K562 (cell line): ENCODE data around the gene ASIP. TPM values are rescaled to one million over a fixed set of nuclear protein-coding genes. Genes with fewer than 3 reads are reported as not detected.

ENCODE experiments used
- ATAC-seq: fragments of 200-7000 bp; cut with Tn5 transposase; 3 replicates; pipeline ENCODE4 v1.9.1; 2020; ENCODE audit warnings: moderate library complexity
- BruUV-seq: library from RNA; stranded (reverse); fragments of 400-500 nt; replicated peaks from 2 replicates; lab custom pipeline; 2021; lab: Mats Ljungman, UMichigan
- CTCF ChIA-PET: fragments of 300-600 bp; formaldehyde crosslinking; extraction: SDS; loops from one replicate; lab custom pipeline; 2021; ENCODE audit warnings: low intra/inter-chr PET ratio; lab: Yijun Ruan, JAX
- POLR2A ChIA-PET: fragments of 300-600, 350-650 bp; sonication (Branson Sonifier 250); formaldehyde crosslinking; extraction: SDS; loops from one replicate; lab custom pipeline; 2021; ENCODE audit warnings: antibody characterized with exemption, inconsistent platforms; lab: Yijun Ruan, JAX
- DNase-seq, 4 experiments: peaks; one replicate each; pipeline versions ENCODE4 v3.0.0 to v3.0.0-alpha.2; 2011 to 2018; ENCODE audit warnings: low spot score in 3 of 4, mixed read lengths in 3 of 4; ENCODE audit errors: extremely low read depth in 1 of 4
- FAIRE-seq: peaks from 2 replicates; lab custom pipeline; 2011; peaks lifted over from hg19 to GRCh38; lab: Jason Lieb, UNC
- H2AFZ ChIP-seq: 2 replicates; pipeline ENCODE4 v1.6.0; 2011; ENCODE audit warnings: low read depth, low read length, control low read depth, inconsistent platforms
- H3K27ac ChIP-seq: fragments of 200-600 bp; 3 replicates; pipeline ENCODE4 v1.8.0; 2011; ENCODE audit warnings: low read depth, mild to moderate bottlenecking, control low read depth, inconsistent platforms, low read length, moderate library complexity, mixed read lengths; ENCODE audit errors: extremely low read depth
- H3K27me3 ChIP-seq, 2 experiments: fragments of 300-600 bp in 1 of 2; 2 replicates in 1 of 2; 3 replicates in 1 of 2; pipeline versions ENCODE4 v1.6.0 to v1.8.0; 2011; ENCODE audit warnings: inconsistent platforms in 2 of 2, low read length in 2 of 2, mild to moderate bottlenecking in 1 of 2, mixed read lengths in 1 of 2, moderate library complexity in 1 of 2; ENCODE audit not compliant: control insufficient read depth in 2 of 2, insufficient read depth in 2 of 2
- H3K36me3 ChIP-seq: fragments of 300-600 bp; 3 replicates; pipeline ENCODE4 v1.8.0; 2011; ENCODE audit warnings: mild to moderate bottlenecking, low read length, inconsistent platforms; ENCODE audit not compliant: control insufficient read depth, insufficient read depth
- H3K4me1 ChIP-seq, 2 experiments: fragments of 200-600 bp in 1 of 2; replicated peaks in 1 of 2; 2 replicates in 1 of 2; 3 replicates in 1 of 2; pipeline versions ENCODE4 v1.5.1 to v1.8.0; 2011; ENCODE audit warnings: inconsistent platforms in 2 of 2, low read length in 2 of 2, mild to moderate bottlenecking in 1 of 2, mixed read lengths in 1 of 2, moderate library complexity in 1 of 2; ENCODE audit not compliant: control insufficient read depth in 2 of 2, insufficient read depth in 2 of 2
- H3K4me2 ChIP-seq: 2 replicates; pipeline ENCODE4 v1.6.1; 2011; ENCODE audit warnings: low read length, control low read depth, inconsistent platforms, mixed read lengths; ENCODE audit not compliant: insufficient read depth
- H3K4me3 ChIP-seq: fragments of 200-600 bp; sonication (generic), shearing (Covaris generic); 2 replicates; pipeline ENCODE4 v1.5.1; 2016; ENCODE audit warnings: control low read depth, inconsistent platforms
- H3K79me2 ChIP-seq: fragments of 200-600 bp; 3 replicates; pipeline ENCODE4 v1.8.0; 2011; ENCODE audit warnings: low read length, inconsistent platforms; ENCODE audit not compliant: control insufficient read depth, insufficient read depth
- H3K9ac ChIP-seq, 2 experiments: 2 replicates each; pipeline versions ENCODE4 v1.6.0 to v1.6.1; 2011; ENCODE audit warnings: low read depth in 2 of 2, low read length in 2 of 2, control low read depth in 1 of 2, inconsistent platforms in 1 of 2, mild to moderate bottlenecking in 1 of 2, mixed read lengths in 1 of 2; ENCODE audit not compliant: insufficient read depth in 1 of 2
- H3K9me1 ChIP-seq: one replicate; pipeline ENCODE4 v1.6.0; 2011; ENCODE audit warnings: inconsistent platforms, mild to moderate bottlenecking, low read length, moderate library complexity; ENCODE audit not compliant: control insufficient read depth, insufficient read depth
- H3K9me3 ChIP-seq: replicated peaks from 2 replicates; pipeline ENCODE4 v1.5.1; 2011; ENCODE audit warnings: low read depth, low read length, inconsistent platforms; ENCODE audit not compliant: control insufficient read depth, insufficient read depth
- H4K20me1 ChIP-seq: replicated peaks from 2 replicates; pipeline ENCODE4 v1.6.1; 2011; ENCODE audit warnings: low read length, inconsistent platforms, mixed read lengths; ENCODE audit not compliant: control insufficient read depth, insufficient read depth
- C11orf30 ChIP-seq: fragments of 450-650 bp; IDR thresholded peaks from 2 replicates; pipeline ENCODE4 v1.6.1; 2016; ENCODE audit warnings: low read depth, mild to moderate bottlenecking
- MAFF ChIP-seq: IDR thresholded peaks from 2 replicates; pipeline ENCODE4 v1.6.1; 2012; ENCODE audit warnings: low read length, improper control_type of control experiment
- MAFG ChIP-seq: fragments of 450-650 bp; conservative IDR thresholded peaks from 2 replicates; pipeline ENCODE4 v1.6.1; 2016; ENCODE audit warnings: missing genetic modification characterization, missing compliant biosample characterization
- MAFK ChIP-seq: IDR thresholded peaks from 2 replicates; pipeline ENCODE4 v1.6.1; 2011; ENCODE audit warnings: low read length, improper control_type of control experiment
- PTTG1 ChIP-seq: fragments of 450-650 bp; IDR thresholded peaks from 2 replicates; pipeline ENCODE4 v1.6.1; 2016; ENCODE audit warnings: low read depth, mild to moderate bottlenecking, missing genetic modification characterization, missing compliant biosample characterization
- WHSC1 ChIP-seq: IDR thresholded peaks from one replicate; pipeline ENCODE4 v1.6.1; 2012; ENCODE audit warnings: low read length, control low read depth, inconsistent platforms
- ZFX ChIP-seq: sonication (generic); formaldehyde crosslinking; IDR thresholded peaks from 2 replicates; pipeline ENCODE4 v1.8.0; 2022; ENCODE audit warnings: mild to moderate bottlenecking, missing genetic modification reagents, moderate library complexity
- ZNF316 ChIP-seq: fragments of 450-650 bp; IDR thresholded peaks from 2 replicates; pipeline ENCODE4 v1.6.1; 2016
- WGBS: fragments of 100-300 bp; shearing (Covaris generic); methylation state at CpG from one replicate; pipeline ENCODE4 v1.1.6; 2016; ENCODE audit warnings: low coverage, mixed read lengths; ENCODE audit not compliant: insufficient coverage; ENCODE audit errors: missing lambda C conversion rate; 5-methylcytosine and 5-hydroxymethylcytosine counted together
- in situ Hi-C: fragments of 300-500 bp; cut with MboI; formaldehyde crosslinking; loops from 4 replicates; pipeline ENCODE4 v1.15.0; 2018; ENCODE audit warnings: inconsistent platforms, mixed read lengths
- intact Hi-C: fragments of 100-400 bp; cut with micrococcal nuclease; formaldehyde crosslinking; loops from 2 replicates; pipeline ENCODE4 v1.14.2; 2022
- polyA plus RNA-seq, 8 experiments: library from polyadenylated mRNA; depleted of rRNA in 4 of 8; stranded (reverse) in 5 of 8; unstranded in 3 of 8; fragments of >200 nt; fragmentation: Nextera tagmentation in 2 of 8; fragmentation: Illumina TruSeq in 1 of 8; extraction: Ambion mirVana in 2 of 8; extraction: Trizol in 1 of 8; gene quantifications; 2 replicates each; pipeline versions ENCODE4 v1.2.1 to v1.2.3, GENCODE V29; 2011 to 2014; ENCODE audit warnings: inconsistent platforms in 1 of 8, missing spikeins in 1 of 8
- total RNA-seq, 7 experiments: library from RNA; depleted of rRNA in 6 of 7; stranded (reverse); fragments of >200 nt in 6 of 7; fragmentation: Illumina TruSeq in 2 of 7; extraction: Trizol in 2 of 7; gene quantifications; 2 replicates each; pipeline versions ENCODE4 v1.2.1 to v1.2.3, GENCODE V29; 2011 to 2021; ENCODE audit warnings: low replicate concordance in 1 of 7
- TF ChIP-seq, protein P1 (sequence below): fragments of 450-650 bp; conservative IDR thresholded peaks from 2 replicates; pipeline ENCODE4 v1.6.1; 2016; ENCODE audit warnings: missing genetic modification characterization, low read depth, mild to moderate bottlenecking, missing compliant biosample characterization, moderate library complexity

Gene ASIP
- total and polyA plus RNA-seq, 9 of the 15 experiments (the other 6 are each of a cell fraction or from before 2014, with no cell fraction given) = not detected

GRCh38 chr20:34232494-34233087 is 8.6 kb upstream of the ASIP start:
- intact Hi-C loops = no loop called here
- ChIA-PET CTCF (no interaction called here), POLR2A (interaction anchor here (0.8 kb wide), 1 partner anchor 8 kb away, joined by 3 read pairs; the partner anchor contains the start of gene ASIP)
- ATAC-seq (no peak), FAIRE-seq (no peak), DNase-seq (no peak)
- BruUV-seq = no TSS peak
- peak; percentile 29; the same call in 1 of the 2 replicates for TF ChIP-seq MAFG (tag)
- TF ChIP-seq C11orf30 = peak; percentile 59; the same call in 1 of the 2 replicates
- TF ChIP-seq, protein P1, sequence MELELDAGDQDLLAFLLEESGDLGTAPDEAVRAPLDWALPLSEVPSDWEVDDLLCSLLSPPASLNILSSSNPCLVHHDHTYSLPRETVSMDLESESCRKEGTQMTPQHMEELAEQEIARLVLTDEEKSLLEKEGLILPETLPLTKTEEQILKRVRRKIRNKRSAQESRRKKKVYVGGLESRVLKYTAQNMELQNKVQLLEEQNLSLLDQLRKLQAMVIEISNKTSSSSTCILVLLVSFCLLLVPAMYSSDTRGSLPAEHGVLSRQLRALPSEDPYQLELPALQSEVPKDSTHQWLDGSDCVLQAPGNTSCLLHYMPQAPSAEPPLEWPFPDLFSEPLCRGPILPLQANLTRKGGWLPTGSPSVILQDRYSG (tag) = no peak
- TF ChIP-seq ZFX (CRISPR knock-in tag) = no peak
- peak; percentile 36 for TF ChIP-seq MAFK
- peak; percentile 36; the same call in 1 of the 2 replicates for TF ChIP-seq MAFF
- TF ChIP-seq ZNF316 = peak; percentile 70; the same call in 1 of the 2 replicates
- TF ChIP-seq WHSC1 = no peak
- TF ChIP-seq PTTG1 (tag) = no peak
- peaks cover 0 to 6% of the 10 kb centered on the region in 2 experiments; a peak in 3 of 5 replicates for H3K27me3 ChIP-seq
- H2AFZ ChIP-seq = no peak overlapping the region
- H3K9me3 ChIP-seq = no peaks in the 10 kb centered on the region
- no peak overlapping the region for H3K4me3 ChIP-seq
- no peak overlapping the region for H3K27ac ChIP-seq
- H3K9me1 ChIP-seq = no peaks in the 10 kb centered on the region
- WGBS = 3% methylated on average over 3 of the region's 3 CpGs
- no peaks in the 10 kb centered on the region for H3K36me3 ChIP-seq
- no peaks in the 10 kb centered on the region for H3K4me1 ChIP-seq
- H3K79me2 ChIP-seq = no peaks in the 10 kb centered on the region
- no peak overlapping the region for H3K9ac ChIP-seq
- no peak overlapping the region for H3K4me2 ChIP-seq
- in situ Hi-C loops = no loop called here
- no peaks in the 10 kb centered on the region for H4K20me1 ChIP-seq
